Measurements from ENCODE around the gene ALKBH3. TPM values are rescaled to one million over a fixed set of nuclear protein-coding genes. Genes with fewer than 3 reads are reported as not detected.

The ALKBH3 gene
- total and polyA plus RNA-seq, 10 of the 15 experiments (the other 5 are each of a cell fraction or from before 2014, with no cell fraction given) = 22.1 to 50.8 (median 38.5) TPM

- in situ Hi-C loops (cut with MboI) = no loop called here
- Histone ChIP-seq H3K27ac (ENCODE audit: control insufficient read depth, insufficient read depth) (no peak overlapping the region), H3K36me3 (ENCODE audit: control insufficient read depth in 2 of 2, insufficient read depth in 2 of 2, low read length in 1 of 2) (peaks cover 2 to 8% of the 10 kb centered on the region in 2 experiments; a peak in 3 of 4 replicates), H3K79me2 (ENCODE audit: control insufficient read depth, insufficient read depth, low read length) (no peaks in the 10 kb centered on the region), H3K9ac (ENCODE audit: control insufficient read depth, insufficient read depth, low read length) (no peak overlapping the region), H4K20me1 (ENCODE audit: control insufficient read depth, insufficient read depth) (no peaks in the 10 kb centered on the region), H3K4me1 (ENCODE audit: control insufficient read depth, insufficient read depth, low read length) (no peaks in the 10 kb centered on the region), H2AFZ (ENCODE audit: control insufficient read depth, low read depth, low read length) (no peak overlapping the region), H3K9me3 (replicated peaks; ENCODE audit: control insufficient read depth, insufficient read depth, low read length) (no peaks in the 10 kb centered on the region), H3K4me3 (no peak overlapping the region), H3K4me2 (ENCODE audit: control insufficient read depth, insufficient read depth) (no peak overlapping the region), H3K27me3 (replicated peaks in 1 of 2; ENCODE audit: control insufficient read depth in 2 of 2, insufficient read depth in 2 of 2, low read length in 1 of 2) (no peaks in the 10 kb centered on the region)
- FAIRE-seq (no peak), DNase-seq (ENCODE audit: low read depth, low spot score) (no peak), ATAC-seq (no peak)
- BruUV-seq (replicated peaks) = no TSS peak
- TF ChIP-seq EGR1 (IDR thresholded peaks at IDR 0.05; ENCODE audit: borderline replicate concordance in 1 of 2, low read depth in 2 of 2, low read length in 2 of 2) = no peak
- TF ChIP-seq BCL3 (IDR thresholded peaks at IDR 0.05; ENCODE audit: borderline replicate concordance, insufficient read depth, low read depth, low read length, poor library complexity, severe bottlenecking) = no peak
- no peak for TF ChIP-seq JUND (IDR thresholded peaks at IDR 0.05; ENCODE audit: low read depth, low read length)
- no peak for TF ChIP-seq RAD51 (IDR thresholded peaks at IDR 0.05)
- TF ChIP-seq EZH2 (IDR thresholded peaks at IDR 0.05; ENCODE audit: borderline replicate concordance, control insufficient read depth, low read depth, low read length) = no peak
- no peak for TF ChIP-seq MAX (IDR thresholded peaks at IDR 0.05; ENCODE audit: low read depth, low read length)
- no peak for TF ChIP-seq MEF2A (IDR thresholded peaks at IDR 0.05; ENCODE audit: insufficient read depth, low read depth, low read length)
- no peak for TF ChIP-seq SMAD5 (IDR thresholded peaks at IDR 0.05; ENCODE audit: low read depth)
- no peak for TF ChIP-seq CEBPB (IDR thresholded peaks at IDR 0.05; ENCODE audit: borderline replicate concordance in 1 of 2, low read depth in 2 of 2, low read length in 2 of 2)
- TF ChIP-seq E4F1 (IDR thresholded peaks at IDR 0.05; ENCODE audit: borderline replicate concordance, partially characterized antibody) = no peak
- no peak for TF ChIP-seq SRF (IDR thresholded peaks at IDR 0.05; ENCODE audit: low read depth in 2 of 2, low read length in 2 of 2)
- no peak for TF ChIP-seq HDAC6 (IDR thresholded peaks at IDR 0.05; ENCODE audit: unreplicated experiment)
- TF ChIP-seq DPF2 (IDR thresholded peaks at IDR 0.05) = no peak
- TF ChIP-seq FOXM1 (IDR thresholded peaks at IDR 0.05; ENCODE audit: low read depth, low read length) = no peak
- TF ChIP-seq PRDM15 (CRISPR knock-in tag; IDR thresholded peaks at IDR 0.05) = no peak
- TF ChIP-seq ZNF274 (IDR thresholded peaks at IDR 0.05; ENCODE audit: insufficient read depth, insufficient read length) = no peak
- RAD21 ChIA-PET (ENCODE audit: unreplicated experiment) = no interaction called here
- WGBS (ENCODE audit: insufficient coverage, insufficient replicate concordance, low lambda C conversion rate, missing lambda C conversion rate) = 44% methylated on average over 2 of the region's 2 CpGs
- POLR2A ChIA-PET = no interaction called here
- CTCF ChIA-PET = no interaction called here
- SMC1A ChIA-PET (ENCODE audit: uncharacterized antibody, unreplicated experiment) = no interaction called here
- intact Hi-C loops (cut with micrococcal nuclease; ENCODE audit: unreplicated experiment) = no loop called here
Observed at GRCh38 chr11:43916621-43917020, 36.0 kb downstream of the ALKBH3 start.

Measured in GM12878 (cell line).